22Rv1 (cell line): ENCODE data around the gene CDKN1A.

Experiments
- H3K27ac ChIP-seq: fragments of 450-650 bp; 2 replicates; pipeline ENCODE4 v1.5.1; 2017
- CTCF ChIP-seq: fragments of 450-650 bp; IDR thresholded peaks from 2 replicates; pipeline ENCODE4 v1.5.1; 2017; ENCODE audit warnings: mild to moderate bottlenecking
- ZFX ChIP-seq: fragments of 450-650 bp; IDR thresholded peaks from 2 replicates; pipeline ENCODE4 v1.6.1; 2017; ENCODE audit warnings: antibody characterized with exemption, borderline replicate concordance

CDKN1A gene

GRCh38 chr6:36698871-36699271 is 20.4 kb downstream of the CDKN1A start:
- H3K27ac ChIP-seq = no peak overlapping the region
- TF ChIP-seq CTCF (no peak), ZFX (no peak)

- TF ChIP-seq CTCF = no peak
- no peak overlapping the region for H3K27ac ChIP-seq
Observed at GRCh38 chr6:36699348-36699747, 20.8 kb downstream of the CDKN1A start.

GRCh38 chr6:36700071-36700812 is 21.7 kb downstream of the CDKN1A start:
- no peak for TF ChIP-seq ZFX
- no peak overlapping the region for H3K27ac ChIP-seq

GRCh38 chr6:36700831-36701230 is 22.3 kb downstream of the CDKN1A start:
- no peak overlapping the region for H3K27ac ChIP-seq
- no peak for TF ChIP-seq CTCF
- TF ChIP-seq ZFX = no peak

GRCh38 chr6:36701401-36701991 is 23.0 kb downstream of the CDKN1A start:
- TF ChIP-seq ZFX (no peak), CTCF (peak; percentile 34)
- H3K27ac ChIP-seq = no peak overlapping the region

GRCh38 chr6:36702656-36703055 is 24.1 kb downstream of the CDKN1A start:
- TF ChIP-seq ZFX = no peak
- no peak for TF ChIP-seq CTCF

GRCh38 chr6:36703081-36703606 is 24.6 kb downstream of the CDKN1A start:
- H3K27ac ChIP-seq = no peak overlapping the region
- TF ChIP-seq CTCF = no peak
- no peak for TF ChIP-seq ZFX

More at GRCh38 chr6:36702656-36703055, 24.1 kb downstream of the CDKN1A start:
- H3K27ac ChIP-seq = no peak overlapping the region
